ENCODE data around the gene GPC3.
"Not testable (repeated sequence)": the region's sequence is repeated elsewhere in the genome, so short reads cannot be mapped to it uniquely, and the experiment has no call there.

GPC3 gene

GRCh38 chrX:133836561-133836960, 148.8 kb downstream of the GPC3 start:
- no peak for DNase-seq

- no peak for DNase-seq
Observed at GRCh38 chrX:133834771-133835170, 150.6 kb downstream of the GPC3 start.

- DNase-seq = no peak
Observed at GRCh38 chrX:133819546-133819945, 165.8 kb downstream of the GPC3 start.

GRCh38 chrX:133818019-133818418, 167.4 kb downstream of the GPC3 start:
- no peak for DNase-seq

GRCh38 chrX:133815496-133815895, 169.9 kb downstream of the GPC3 start:
- DNase-seq = no peak

- no peak for DNase-seq
Observed at GRCh38 chrX:133813971-133814370, 171.4 kb downstream of the GPC3 start.

- no peak for DNase-seq
Observed at GRCh38 chrX:133812402-133812801, 173.0 kb downstream of the GPC3 start.

- DNase-seq = no peak
Observed at GRCh38 chrX:133810925-133811324, 174.5 kb downstream of the GPC3 start.

GRCh38 chrX:133804072-133804471, 181.3 kb downstream of the GPC3 start:
- DNase-seq = no peak

GRCh38 chrX:133796282-133796681, 189.1 kb downstream of the GPC3 start:
- DNase-seq = no peak

GRCh38 chrX:133794126-133794525, 191.3 kb downstream of the GPC3 start:
- no peak for DNase-seq

- DNase-seq = no peak
Observed at GRCh38 chrX:133793626-133794025, 191.8 kb downstream of the GPC3 start.

GRCh38 chrX:133792198-133792953, 193.0 kb downstream of the GPC3 start:
- DNase-seq = peak; percentile 7

- DNase-seq = no peak
Observed at GRCh38 chrX:133789829-133790228, 195.6 kb downstream of the GPC3 start.

GRCh38 chrX:133786382-133786781, 199.0 kb downstream of the GPC3 start:
- DNase-seq = no peak

- no peak for DNase-seq
Observed at GRCh38 chrX:133783274-133783673, 202.1 kb downstream of the GPC3 start.

- no peak for DNase-seq
Observed at GRCh38 chrX:133781174-133781573, 204.2 kb downstream of the GPC3 start.

GRCh38 chrX:133776072-133776471, 209.3 kb downstream of the GPC3 start:
- DNase-seq = no peak

- DNase-seq = no peak
Observed at GRCh38 chrX:133774807-133775206, 210.6 kb downstream of the GPC3 start.

GRCh38 chrX:133771086-133771646, 214.2 kb downstream of the GPC3 start:
- no peak for DNase-seq

GRCh38 chrX:133762976-133763548, 222.3 kb downstream of the GPC3 start:
- not testable (repeated sequence) for DNase-seq

GRCh38 chrX:133754657-133755056, 230.7 kb downstream of the GPC3 start:
- no peak for DNase-seq

- no peak for DNase-seq
Observed at GRCh38 chrX:133749951-133750350, 235.4 kb downstream of the GPC3 start.

- DNase-seq = no peak
Observed at GRCh38 chrX:133749370-133749769, 236.0 kb downstream of the GPC3 start.

All from NCI-H226 (cell line).